ENCODE results near the gene IL23R.

Gene IL23R

GRCh38 chr1:67148516-67149178 lies 17.6 kb upstream of the IL23R start:
- TF ChIP-seq TAF1 (IDR thresholded peaks at IDR 0.05; ENCODE audit: borderline replicate concordance, insufficient read depth, low read length) (no peak), FOXP2 (optimal IDR thresholded peaks at IDR 0.05; ENCODE audit: borderline replicate concordance, extremely low read depth, extremely low read length, insufficient read depth) (no peak), POLR2AphosphoS5 (IDR thresholded peaks at IDR 0.05; ENCODE audit: low read depth, low read length) (no peak), SIN3A (IDR thresholded peaks at IDR 0.05; ENCODE audit: borderline replicate concordance, insufficient read depth, low read length) (no peak), REST (IDR thresholded peaks at IDR 0.05; ENCODE audit: insufficient read depth in 1 of 2, low read depth in 2 of 2, low read length in 2 of 2) (no peak)

GRCh38 chr1:67149179-67149770 lies 17.0 kb upstream of the IL23R start:
- TF ChIP-seq FOXP2 (optimal IDR thresholded peaks at IDR 0.05; ENCODE audit: borderline replicate concordance, extremely low read depth, extremely low read length, insufficient read depth) (no peak), TAF1 (IDR thresholded peaks at IDR 0.05; ENCODE audit: borderline replicate concordance, insufficient read depth, low read length) (no peak), SIN3A (IDR thresholded peaks at IDR 0.05; ENCODE audit: borderline replicate concordance, insufficient read depth, low read length) (no peak), REST (IDR thresholded peaks at IDR 0.05; ENCODE audit: insufficient read depth in 1 of 2, low read depth in 2 of 2, low read length in 2 of 2) (no peak), POLR2AphosphoS5 (IDR thresholded peaks at IDR 0.05; ENCODE audit: low read depth, low read length) (no peak)

GRCh38 chr1:67150931-67151330 lies 15.3 kb upstream of the IL23R start:
- TF ChIP-seq SIN3A (IDR thresholded peaks at IDR 0.05; ENCODE audit: borderline replicate concordance, insufficient read depth, low read length) (no peak), REST (IDR thresholded peaks at IDR 0.05; ENCODE audit: insufficient read depth in 1 of 2, low read depth in 2 of 2, low read length in 2 of 2) (no peak), POLR2AphosphoS5 (IDR thresholded peaks at IDR 0.05; ENCODE audit: low read depth, low read length) (no peak), FOXP2 (optimal IDR thresholded peaks at IDR 0.05; ENCODE audit: borderline replicate concordance, extremely low read depth, extremely low read length, insufficient read depth) (no peak), TAF1 (IDR thresholded peaks at IDR 0.05; ENCODE audit: borderline replicate concordance, insufficient read depth, low read length) (no peak)

GRCh38 chr1:67158401-67158800 lies 7.9 kb upstream of the IL23R start:
- TF ChIP-seq POLR2AphosphoS5 (IDR thresholded peaks at IDR 0.05; ENCODE audit: low read depth, low read length), result no peak
- no peak for TF ChIP-seq SIN3A (IDR thresholded peaks at IDR 0.05; ENCODE audit: borderline replicate concordance, insufficient read depth, low read length)
- TF ChIP-seq TAF1 (IDR thresholded peaks at IDR 0.05; ENCODE audit: borderline replicate concordance, insufficient read depth, low read length), result no peak
- no peak for TF ChIP-seq FOXP2 (optimal IDR thresholded peaks at IDR 0.05; ENCODE audit: borderline replicate concordance, extremely low read depth, extremely low read length, insufficient read depth)
- TF ChIP-seq REST (IDR thresholded peaks at IDR 0.05; ENCODE audit: insufficient read depth in 1 of 2, low read depth in 2 of 2, low read length in 2 of 2), result no peak
